Jurkat, Clone E6-1 (cell line): Measurements from ENCODE around the gene ZNF524.
A peak's percentile ranks its signal among the peaks of the same experiment; 100 is the strongest.
"Not testable (repeated sequence)": the region's sequence is repeated elsewhere in the genome, so short reads cannot be mapped to it uniquely, and the experiment has no call there.

ENCODE experiments used
- DNase-seq: peaks from one replicate; pipeline ENCODE4 v3.0.0-alpha.2; 2011; ENCODE audit warnings: low read depth, low spot score
- H3K4me3 ChIP-seq: 2 replicates; pipeline ENCODE4 v1.5.1; 2011; ENCODE audit warnings: mild to moderate bottlenecking, low read length, control low read depth, moderate library complexity

Gene ZNF524

DNA sequence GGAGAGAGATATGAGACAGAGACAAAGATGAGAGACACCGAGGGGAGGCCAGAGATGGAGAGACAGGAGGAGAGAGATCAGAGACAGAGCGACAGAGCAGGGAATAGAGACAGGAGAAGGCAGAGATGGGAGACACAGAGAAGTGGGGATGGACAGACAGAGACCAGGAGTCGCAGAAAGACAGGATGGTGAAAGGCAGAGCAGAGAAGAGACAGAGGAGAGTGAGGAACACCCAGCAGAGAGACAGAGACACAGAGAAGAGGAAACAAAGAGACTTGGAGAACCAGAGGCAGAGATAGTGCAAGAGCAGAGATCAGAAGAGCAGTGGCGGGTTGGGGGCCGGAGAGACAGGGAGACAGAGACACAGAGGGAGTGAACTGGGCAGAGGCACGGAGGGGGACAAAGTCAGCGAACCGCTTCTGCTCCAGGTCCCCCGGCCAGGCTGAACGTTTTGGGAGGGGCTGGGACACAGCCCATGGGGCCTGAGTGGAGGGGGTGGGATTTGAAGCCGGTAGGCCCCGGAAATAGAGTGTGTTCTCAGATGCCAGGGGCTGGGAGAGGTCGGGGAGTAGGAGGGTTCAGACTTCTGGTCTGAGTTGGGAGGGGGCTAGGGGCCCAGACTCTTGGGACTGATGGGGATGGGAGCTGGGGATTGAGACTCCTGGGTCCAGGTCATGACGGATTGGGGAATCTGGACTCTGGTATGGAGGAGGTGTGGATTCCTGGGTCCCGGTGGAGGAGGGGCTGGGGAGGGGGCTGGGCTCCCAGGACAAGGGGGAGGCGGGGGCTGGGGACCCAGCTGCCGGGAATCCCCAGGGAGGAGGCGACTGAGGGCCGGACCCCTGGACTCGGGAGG is 20.1 kb upstream of the ZNF524 start:
- no peak for DNase-seq
- H3K4me3 ChIP-seq: peak overlapping the region; percentile 88

DNA sequence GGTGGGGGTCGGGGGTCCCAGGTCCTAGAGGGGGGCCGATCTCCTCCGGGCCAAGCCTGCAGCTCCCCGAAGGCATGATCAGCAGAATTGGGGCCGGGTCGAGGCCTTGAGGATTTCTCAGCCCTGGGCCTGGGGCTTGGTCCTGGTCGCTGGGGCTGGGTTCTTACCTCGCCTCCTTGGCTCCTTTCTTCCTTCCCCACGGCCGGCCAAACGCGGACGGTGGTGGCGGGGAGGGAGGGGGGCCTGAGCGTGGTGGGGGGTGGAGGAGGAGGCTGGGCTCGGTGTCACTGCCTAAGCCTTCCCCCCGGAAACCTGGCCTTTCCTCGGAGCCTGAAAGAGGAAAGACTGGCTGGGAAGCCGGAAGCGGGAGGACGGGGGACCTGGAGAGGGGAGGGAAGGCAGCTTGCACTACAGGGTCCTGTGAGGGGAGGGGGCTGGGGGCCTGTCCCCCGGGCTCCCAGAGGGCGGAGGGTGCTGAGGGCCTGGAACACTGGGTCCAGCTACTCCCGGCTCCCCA is 19.4 kb upstream of the ZNF524 start, which contains the start of gene ZNF579:
TSS of gene ZNF579 (minus strand) at position 221 of the 517 bp plus-strand sequence. CDS start 1,209 bp downstream, outside the sequence.
- DNase-seq: peak; percentile 85

GRCh38 chr19:55581145-55581822 is 18.8 kb upstream of the ZNF524 start:
- no peak for DNase-seq
- peak overlapping the region; percentile 88 for H3K4me3 ChIP-seq

More for the DNA sequence above, 19.4 kb upstream of the ZNF524 start, which contains the start of gene ZNF579:
- peak within 1 kb of the TSS; percentile 88 for H3K4me3 ChIP-seq

DNA sequence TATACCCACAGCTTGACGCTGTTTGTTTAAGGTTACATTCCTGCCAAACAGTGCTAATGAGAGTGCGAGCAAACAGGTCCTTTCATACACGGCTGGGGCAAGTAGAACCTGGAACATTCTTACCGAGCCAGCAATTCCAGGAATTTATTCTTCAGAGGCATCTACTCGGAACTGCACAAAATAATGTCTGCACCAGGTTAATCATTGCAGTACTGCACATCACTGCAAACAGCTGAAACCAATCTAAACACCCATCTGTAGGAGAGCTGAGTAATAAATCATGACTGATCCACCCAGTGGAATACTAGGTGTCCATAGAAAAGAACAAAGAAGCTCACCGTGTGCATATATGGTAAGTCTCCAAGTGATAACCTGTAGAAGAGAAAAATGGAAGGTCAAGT is 18.3 kb upstream of the ZNF524 start:
- H3K4me3 ChIP-seq: no peak overlapping the region
- no peak for DNase-seq

- not testable (repeated sequence) for H3K4me3 ChIP-seq, DNase-seq
These were observed 17.8 kb upstream of the ZNF524 start for GRCh38 chr19:55582284-55582683.

DNA sequence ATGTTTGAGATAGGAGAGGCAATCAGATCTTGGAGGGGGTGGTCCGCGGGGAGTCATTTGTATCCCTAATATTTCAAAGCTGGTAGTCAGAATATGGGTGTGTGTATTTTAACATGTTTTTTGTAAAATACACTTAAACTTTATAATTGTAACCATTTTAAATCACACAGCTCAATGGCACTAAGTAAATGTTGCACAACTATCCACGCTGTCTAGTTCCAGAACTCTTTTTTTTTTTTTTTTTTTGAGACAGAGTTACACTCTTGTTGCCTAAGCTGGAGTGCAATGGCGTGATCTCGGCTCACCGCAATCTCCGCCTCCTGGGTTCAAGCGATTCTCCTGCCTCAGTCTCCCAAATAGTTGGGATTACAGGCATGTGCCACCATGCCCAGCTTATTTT is 16.2 kb upstream of the ZNF524 start:
- DNase-seq, H3K4me3 ChIP-seq: not testable (repeated sequence)

DNA sequence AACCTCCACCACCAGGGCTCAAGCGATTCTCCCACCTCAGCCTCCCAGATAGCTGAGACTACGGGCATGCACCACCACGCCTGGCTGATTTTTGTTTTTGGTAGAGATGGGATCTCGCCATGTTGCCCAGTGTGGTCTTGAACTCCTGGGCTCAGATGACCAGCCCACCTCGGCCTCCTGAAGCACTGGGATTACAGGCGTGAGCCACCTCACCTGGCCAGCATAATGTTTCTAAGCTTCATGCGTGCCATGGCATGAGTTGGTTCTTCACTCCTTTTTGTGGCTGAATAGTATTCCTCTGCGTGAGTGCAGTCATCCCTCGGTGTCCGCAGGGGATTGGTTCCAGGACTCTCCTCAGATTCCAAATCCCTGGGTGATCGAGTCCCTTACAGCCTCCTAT is 15.2 kb upstream of the ZNF524 start:
- DNase-seq: no peak
- H3K4me3 ChIP-seq: no peak overlapping the region

- DNase-seq: peak; percentile 78
- peak overlapping the region; percentile 55 for H3K4me3 ChIP-seq
These were observed 14.3 kb upstream of the ZNF524 start for GRCh38 chr19:55585658-55586339.

- H3K4me3 ChIP-seq: peak overlapping the region; percentile 9; the same call in 1 of the 2 replicates
- DNase-seq: peak; percentile 77
These were observed 13.0 kb upstream of the ZNF524 start for GRCh38 chr19:55586976-55587668.

DNA sequence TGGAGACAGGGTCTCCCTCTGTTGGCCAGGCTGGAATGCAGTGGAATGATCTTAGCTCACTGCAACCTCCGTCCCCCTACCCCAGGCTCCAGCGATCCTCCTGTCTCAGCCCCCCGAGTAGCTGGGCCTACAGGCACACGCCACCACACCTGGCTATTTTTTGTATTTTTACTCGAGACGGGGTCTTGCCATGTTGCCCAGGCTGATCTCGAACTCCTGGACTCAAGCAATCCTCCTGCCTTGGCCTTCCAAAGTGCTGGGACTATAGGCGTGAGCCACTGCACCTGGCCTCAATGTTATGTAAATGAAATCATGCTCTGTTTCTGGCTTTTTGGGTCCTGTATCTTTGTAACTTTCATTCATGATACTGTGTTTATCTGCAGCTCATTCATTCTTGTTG is 11.3 kb upstream of the ZNF524 start:
- no peak for DNase-seq
- H3K4me3 ChIP-seq: no peak overlapping the region

DNA sequence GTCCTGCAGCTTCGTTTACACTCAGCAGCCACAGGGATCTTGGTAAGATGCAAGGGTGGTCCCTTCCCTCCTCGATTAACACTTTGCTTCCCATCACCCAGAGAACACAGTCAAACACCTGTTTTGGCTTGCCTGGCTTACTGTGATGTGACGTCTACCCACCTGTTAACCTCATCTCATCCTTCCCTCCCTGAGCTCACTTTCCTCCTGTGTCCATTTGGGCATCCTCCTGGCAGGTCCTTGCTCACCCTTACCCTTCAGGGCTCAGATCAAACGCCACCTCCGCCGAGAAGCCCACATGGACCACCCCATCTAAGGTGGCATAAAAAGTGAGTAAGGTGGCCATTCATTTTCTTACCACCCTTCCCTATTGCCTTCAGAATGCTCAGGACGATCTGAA is 10.0 kb upstream of the ZNF524 start:
- no peak for DNase-seq
- no peak overlapping the region for H3K4me3 ChIP-seq

- H3K4me3 ChIP-seq: no peak overlapping the region
- DNase-seq: no peak
These were observed 9.5 kb upstream of the ZNF524 start for GRCh38 chr19:55590617-55591016.

DNA sequence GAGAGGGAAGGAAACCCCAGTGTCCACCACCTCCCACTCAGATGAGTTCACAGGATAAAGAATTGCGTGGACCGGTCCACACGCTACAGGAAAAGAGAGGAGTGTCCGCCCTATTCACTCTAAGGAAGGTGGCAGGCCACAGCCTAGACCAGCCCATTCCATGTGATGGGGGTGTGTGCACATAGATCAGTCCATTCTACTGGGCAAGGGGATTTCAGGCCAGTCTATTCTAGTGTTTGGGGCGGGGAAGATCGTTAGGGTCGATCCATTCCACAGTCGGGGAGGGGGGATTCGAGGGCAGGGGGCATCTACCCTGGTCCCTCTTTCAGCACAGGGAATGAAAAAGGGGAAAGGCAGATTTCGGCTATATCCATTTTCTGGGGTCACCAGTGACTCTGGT is 8.5 kb upstream of the ZNF524 start:
- no peak overlapping the region for H3K4me3 ChIP-seq
- no peak for DNase-seq

DNA sequence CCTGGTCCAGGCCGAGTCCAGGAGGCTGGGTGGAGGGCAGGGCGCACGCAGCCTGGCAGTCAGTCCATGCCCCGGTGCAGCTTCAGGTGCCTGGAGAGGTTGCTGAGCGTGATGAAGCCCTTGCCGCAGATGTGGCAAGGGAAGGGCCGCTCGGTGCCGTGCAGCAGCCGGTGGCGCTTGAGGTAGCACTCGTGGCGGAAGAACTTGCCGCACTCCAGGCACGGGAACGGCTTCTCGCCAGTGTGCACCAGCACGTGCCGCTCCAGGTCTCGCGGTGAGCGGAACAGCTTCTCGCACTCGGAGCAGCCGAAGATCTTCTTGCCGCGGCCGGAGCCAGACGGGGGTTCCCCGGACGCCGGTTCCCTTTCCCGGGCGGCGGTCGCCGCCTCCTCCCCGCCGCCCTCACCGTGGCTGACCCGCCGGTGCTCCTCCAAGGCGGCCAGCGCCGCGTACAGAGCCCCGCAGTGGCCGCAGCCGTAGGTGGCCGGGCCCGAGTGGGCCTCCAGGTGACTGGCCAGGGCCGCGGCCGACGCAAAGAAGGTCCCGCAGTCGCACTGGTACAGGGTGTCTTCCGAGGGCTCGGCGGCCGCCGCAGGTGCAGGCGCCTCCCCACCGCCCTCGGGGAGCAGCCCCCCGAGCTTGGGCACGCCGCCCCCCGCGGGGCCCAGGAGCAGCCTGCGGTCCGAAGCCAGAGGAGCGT is 7.5 kb upstream of the ZNF524 start:
- DNase-seq: no peak
- no peak overlapping the region for H3K4me3 ChIP-seq

GRCh38 chr19:55593096-55593772 is 6.9 kb upstream of the ZNF524 start:
- no peak for DNase-seq
- H3K4me3 ChIP-seq: no peak overlapping the region

DNA sequence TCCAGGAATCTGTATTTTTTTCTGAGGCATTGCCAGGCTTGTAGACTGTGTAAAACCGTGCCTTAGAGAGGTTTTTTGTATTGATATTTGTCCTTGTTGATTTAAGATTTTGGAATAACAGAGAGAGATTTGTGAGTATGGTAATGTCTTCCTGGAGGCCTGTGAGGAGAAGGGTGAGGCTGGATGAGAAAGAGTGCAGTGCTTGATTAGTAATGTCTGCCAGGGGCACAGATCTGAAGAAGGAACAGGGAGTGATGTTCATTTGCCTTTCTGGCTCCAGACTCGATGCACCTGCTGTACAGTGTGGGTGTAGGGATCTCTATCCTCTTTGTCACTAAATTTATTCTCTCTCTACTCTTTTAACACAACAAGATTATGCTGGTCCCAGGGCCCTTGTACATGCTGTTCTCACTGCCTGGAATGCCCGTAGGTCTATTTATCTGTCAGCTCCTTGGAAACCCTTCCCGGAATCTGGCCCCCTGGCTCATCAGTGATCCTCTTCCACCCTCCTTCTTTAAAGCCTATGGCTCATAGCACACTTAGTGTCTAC is 5.0 kb upstream of the ZNF524 start:
- DNase-seq: no peak
- no peak overlapping the region for H3K4me3 ChIP-seq

DNA sequence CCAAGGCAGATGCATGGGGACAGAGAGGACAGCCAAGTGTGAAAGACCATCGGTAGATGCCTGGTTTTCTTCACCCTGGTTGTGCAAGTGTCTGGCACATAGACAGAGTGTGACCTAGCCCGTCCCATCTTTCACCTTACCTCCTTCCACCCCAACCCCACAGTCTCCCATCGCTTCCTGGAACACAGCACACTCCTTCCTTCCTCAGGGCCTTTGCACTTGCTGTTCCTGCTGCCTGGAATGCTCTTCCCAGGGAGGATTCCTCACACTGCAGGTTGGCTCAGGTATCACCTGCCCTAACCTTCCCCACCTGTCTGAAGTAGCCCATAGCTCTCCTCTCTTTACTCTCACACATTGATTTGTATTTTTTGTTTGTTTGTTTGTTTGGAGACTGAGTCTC is 3.8 kb upstream of the ZNF524 start:
- DNase-seq: no peak
- H3K4me3 ChIP-seq: no peak overlapping the region

GRCh38 chr19:55597501-55597921 is 2.6 kb upstream of the ZNF524 start:
- DNase-seq: no peak
- no peak overlapping the region for H3K4me3 ChIP-seq
